ENCODE data around the gene MAPK9.

The MAPK9 gene

GRCh38 chr5:180208038-180208434 is 83.8 kb downstream of the MAPK9 start:
- TF ChIP-seq POLR2A (IDR thresholded peaks at IDR 0.05; ENCODE audit: low read depth, low read length) (no peak), POLR2AphosphoS5 (IDR thresholded peaks at IDR 0.05; ENCODE audit: low read depth, low read length) (no peak), TAF1 (IDR thresholded peaks at IDR 0.05; ENCODE audit: borderline replicate concordance, low read depth, low read length) (no peak)
- DNase-seq (ENCODE audit: insufficient read length) (no peak), FAIRE-seq (no peak)

- no peak for FAIRE-seq
- TF ChIP-seq TAF1 (IDR thresholded peaks at IDR 0.05; ENCODE audit: borderline replicate concordance, low read depth, low read length) (no peak), POLR2A (IDR thresholded peaks at IDR 0.05; ENCODE audit: low read depth, low read length) (no peak), POLR2AphosphoS5 (IDR thresholded peaks at IDR 0.05; ENCODE audit: low read depth, low read length) (no peak)
- no peak for DNase-seq (ENCODE audit: insufficient read length)
Observed at GRCh38 chr5:180207593-180207992, 84.3 kb downstream of the MAPK9 start.

DNA sequence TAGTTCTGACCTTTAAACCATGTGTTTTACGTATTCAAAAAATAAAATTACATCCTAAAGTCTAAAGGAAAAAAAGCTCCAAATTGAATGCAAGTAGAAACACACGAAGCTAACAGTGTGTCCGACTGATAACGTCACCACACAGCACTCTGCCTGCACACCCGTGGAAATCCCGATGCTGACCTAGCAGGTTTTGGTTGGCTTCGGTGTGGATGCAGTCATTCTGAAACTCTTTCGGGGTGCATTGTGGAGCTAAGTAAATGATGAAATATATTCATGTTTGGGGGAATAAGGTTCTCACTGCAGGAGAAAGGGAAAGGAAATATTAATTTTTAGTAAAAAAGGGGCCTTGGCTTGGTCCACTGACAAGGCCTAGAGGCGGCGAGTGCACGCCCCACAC is 84.9 kb downstream of the MAPK9 start:
- TF ChIP-seq POLR2A (IDR thresholded peaks at IDR 0.05; ENCODE audit: low read depth, low read length) (no peak), POLR2AphosphoS5 (IDR thresholded peaks at IDR 0.05; ENCODE audit: low read depth, low read length) (no peak), TAF1 (IDR thresholded peaks at IDR 0.05; ENCODE audit: borderline replicate concordance, low read depth, low read length) (no peak)
- no peak for DNase-seq (ENCODE audit: insufficient read length)
- no peak for FAIRE-seq

- no peak for TF ChIP-seq POLR2A (IDR thresholded peaks at IDR 0.05; ENCODE audit: low read depth, low read length)
- TF ChIP-seq POLR2AphosphoS5 (IDR thresholded peaks at IDR 0.05; ENCODE audit: low read depth, low read length) = no peak
- TF ChIP-seq TAF1 (IDR thresholded peaks at IDR 0.05; ENCODE audit: borderline replicate concordance, low read depth, low read length) = no peak
- no peak for DNase-seq (ENCODE audit: insufficient read length)
- no peak for FAIRE-seq
Observed at GRCh38 chr5:180205916-180206315, 86.0 kb downstream of the MAPK9 start.

DNA sequence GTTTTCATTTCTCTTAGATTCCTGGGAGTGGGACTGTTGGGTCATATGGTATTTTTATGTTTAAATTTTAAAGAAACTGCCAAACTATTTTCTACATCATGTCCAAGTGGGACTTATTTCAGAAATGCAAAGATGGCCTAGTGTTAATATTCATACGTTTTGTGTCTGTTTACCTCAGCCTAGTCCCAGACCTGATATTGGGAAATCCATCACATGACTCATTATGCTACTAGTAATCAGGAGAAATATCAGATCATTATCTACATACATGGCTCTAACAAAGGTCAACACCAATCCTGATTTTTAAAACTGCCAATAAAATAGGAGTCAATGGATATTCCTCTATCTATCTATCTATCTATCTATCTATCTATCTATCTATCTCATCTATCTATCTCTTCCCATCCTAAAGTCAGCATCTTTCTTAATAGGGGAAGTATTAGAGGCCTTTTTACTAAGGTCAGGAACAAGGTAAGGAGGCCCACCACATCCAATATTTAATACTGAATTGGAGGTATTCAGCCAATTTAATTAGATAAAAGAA is 87.5 kb downstream of the MAPK9 start:
- DNase-seq (ENCODE audit: insufficient read length) (no peak), FAIRE-seq (no peak)
- TF ChIP-seq POLR2AphosphoS5 (IDR thresholded peaks at IDR 0.05; ENCODE audit: low read depth, low read length) (no peak), TAF1 (IDR thresholded peaks at IDR 0.05; ENCODE audit: borderline replicate concordance, low read depth, low read length) (no peak), POLR2A (IDR thresholded peaks at IDR 0.05; ENCODE audit: low read depth, low read length) (no peak)

DNA sequence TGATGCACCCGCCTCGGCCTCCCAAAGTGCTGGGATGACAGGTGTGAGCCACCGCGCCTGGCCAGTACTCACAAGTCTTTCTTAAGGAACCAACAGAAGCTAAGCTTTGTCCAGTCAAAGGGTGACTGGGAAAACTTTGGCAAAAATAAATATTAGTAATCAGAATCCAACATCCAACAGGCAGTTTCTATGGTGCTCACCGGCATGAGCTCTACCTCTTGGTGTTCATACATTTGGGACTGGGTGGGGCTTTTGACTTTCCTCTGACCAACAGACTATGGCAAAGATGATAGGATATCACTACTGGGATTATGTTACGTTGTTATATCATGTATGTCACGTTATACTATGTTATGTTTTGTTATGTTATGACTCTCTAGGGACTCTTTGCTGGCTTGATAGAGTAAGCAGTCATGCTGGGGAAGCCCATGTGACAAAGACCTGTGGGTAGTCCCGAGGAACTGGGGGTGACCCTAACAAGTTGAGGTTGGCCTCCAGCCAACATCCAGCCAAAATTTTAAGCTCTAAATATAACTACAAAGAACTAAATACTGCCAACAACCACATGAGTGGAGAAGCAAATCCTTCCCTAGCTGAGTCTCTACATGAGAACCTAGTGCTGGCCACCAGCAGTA is 88.8 kb downstream of the MAPK9 start:
- DNase-seq (ENCODE audit: insufficient read length) = no peak
- no peak for TF ChIP-seq TAF1 (IDR thresholded peaks at IDR 0.05; ENCODE audit: borderline replicate concordance, low read depth, low read length)
- no peak for TF ChIP-seq POLR2A (IDR thresholded peaks at IDR 0.05; ENCODE audit: low read depth, low read length)
- TF ChIP-seq POLR2AphosphoS5 (IDR thresholded peaks at IDR 0.05; ENCODE audit: low read depth, low read length) = no peak
- FAIRE-seq = no peak

GRCh38 chr5:180201051-180201987 is 90.6 kb downstream of the MAPK9 start:
- no peak for FAIRE-seq
- TF ChIP-seq POLR2AphosphoS5 (IDR thresholded peaks at IDR 0.05; ENCODE audit: low read depth, low read length) (no peak), TAF1 (IDR thresholded peaks at IDR 0.05; ENCODE audit: borderline replicate concordance, low read depth, low read length) (no peak), POLR2A (IDR thresholded peaks at IDR 0.05; ENCODE audit: low read depth, low read length) (no peak)
- DNase-seq (ENCODE audit: insufficient read length) = no peak

DNA sequence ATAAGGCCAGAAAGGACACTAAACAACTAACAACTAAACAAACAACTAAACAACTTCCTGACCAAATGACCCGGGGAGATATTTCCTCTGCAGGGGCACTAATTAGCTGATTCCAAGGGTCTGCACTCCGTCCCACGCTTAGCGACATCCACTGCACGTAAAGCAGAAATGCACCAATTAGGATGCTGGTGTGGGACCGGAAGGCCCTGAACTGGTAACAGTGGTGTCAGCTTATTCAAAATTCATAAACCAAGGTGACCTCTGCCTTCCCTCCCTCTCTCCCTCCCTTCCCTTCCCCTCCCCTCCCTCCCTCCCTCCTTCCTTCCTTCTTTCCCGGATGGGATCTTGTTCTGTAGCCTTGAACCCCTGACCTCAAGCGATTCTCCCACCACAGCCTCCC is 92.5 kb downstream of the MAPK9 start:
- DNase-seq (ENCODE audit: insufficient read length) (no peak), FAIRE-seq (no peak)
- TF ChIP-seq POLR2A (IDR thresholded peaks at IDR 0.05; ENCODE audit: low read depth, low read length) = no peak
- no peak for TF ChIP-seq TAF1 (IDR thresholded peaks at IDR 0.05; ENCODE audit: borderline replicate concordance, low read depth, low read length)
- no peak for TF ChIP-seq POLR2AphosphoS5 (IDR thresholded peaks at IDR 0.05; ENCODE audit: low read depth, low read length)

- FAIRE-seq (no peak), DNase-seq (ENCODE audit: insufficient read length) (no peak)
- no peak for TF ChIP-seq TAF1 (IDR thresholded peaks at IDR 0.05; ENCODE audit: borderline replicate concordance, low read depth, low read length)
- TF ChIP-seq POLR2AphosphoS5 (IDR thresholded peaks at IDR 0.05; ENCODE audit: low read depth, low read length) = no peak
- TF ChIP-seq POLR2A (IDR thresholded peaks at IDR 0.05; ENCODE audit: low read depth, low read length) = no peak
Observed at GRCh38 chr5:180198208-180198607, 93.7 kb downstream of the MAPK9 start.

DNA sequence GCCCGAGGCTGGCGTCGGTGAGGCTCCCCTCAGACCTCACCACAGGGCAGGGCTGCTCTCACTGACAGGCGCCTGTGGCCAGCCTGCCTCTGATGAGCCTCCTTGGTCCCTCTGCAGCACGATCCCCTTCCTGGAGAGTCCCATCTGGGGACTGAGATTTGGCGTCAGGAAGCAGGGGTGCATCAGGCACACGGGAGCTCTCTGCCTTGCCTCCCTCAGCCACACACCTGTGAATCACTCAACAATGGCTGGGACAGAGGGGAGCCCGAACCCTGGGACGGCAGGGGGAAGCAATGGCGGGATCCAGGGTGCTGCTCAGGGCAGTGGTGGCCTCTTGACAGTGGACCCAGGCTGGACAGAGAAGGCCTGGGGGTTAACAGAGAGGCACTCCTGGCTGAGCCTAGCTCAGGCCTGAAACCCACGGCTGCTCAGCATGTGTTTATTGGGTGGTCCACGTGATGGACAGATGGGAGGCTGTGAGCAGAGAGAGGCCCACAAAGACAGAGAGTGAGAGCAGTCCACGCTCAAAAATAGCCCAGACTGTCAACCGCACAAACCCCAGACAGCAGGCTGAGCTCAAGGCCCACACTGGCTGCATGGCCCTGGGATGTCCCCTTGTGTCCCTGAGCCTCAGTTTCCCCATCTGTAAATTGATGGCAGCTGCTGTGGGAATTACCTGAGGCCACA is 94.7 kb downstream of the MAPK9 start:
- no peak for FAIRE-seq
- TF ChIP-seq POLR2AphosphoS5 (IDR thresholded peaks at IDR 0.05; ENCODE audit: low read depth, low read length) (no peak), TAF1 (IDR thresholded peaks at IDR 0.05; ENCODE audit: borderline replicate concordance, low read depth, low read length) (no peak), POLR2A (IDR thresholded peaks at IDR 0.05; ENCODE audit: low read depth, low read length) (no peak)
- no peak for DNase-seq (ENCODE audit: insufficient read length)

All from GM12892 (cell line).